HepG2 (cell line): Measurements from ENCODE around the gene ADAMTSL3.

ENCODE experiments used
- ARNT ChIP-seq: fragments of 450-650 bp; IDR thresholded peaks from 2 replicates; pipeline ENCODE4 v1.6.1; 2017
- CBX2 ChIP-seq, 2 experiments: fragments of 200-600 bp in 1 of 2; sonication (generic); formaldehyde crosslinking in 1 of 2; IDR thresholded peaks; 2 replicates each; pipeline versions ENCODE4 v1.7.0 to v1.8.1; 2018 to 2022; ENCODE audit warnings: low read depth in 2 of 2, low read length in 1 of 2, mild to moderate bottlenecking in 1 of 2, missing genetic modification reagents in 1 of 2
- ESRRA ChIP-seq: sonication (generic); formaldehyde crosslinking; IDR thresholded peaks from 2 replicates; pipeline ENCODE4 v1.5.1; 2020; ENCODE audit warnings: mild to moderate bottlenecking, low read depth, missing genetic modification reagents
- HMG20A ChIP-seq: IDR thresholded peaks from 2 replicates; pipeline ENCODE4 v1.6.1; 2016; ENCODE audit warnings: borderline replicate concordance
- POLR2A ChIP-seq, 2 experiments: IDR thresholded peaks; 2 replicates each; pipeline ENCODE4 v1.6.1; 2011; ENCODE audit warnings: low read depth in 2 of 2, low read length in 2 of 2, mild to moderate bottlenecking in 1 of 2, moderate library complexity in 1 of 2; ENCODE audit not compliant: insufficient read depth in 1 of 2
- POLR2AphosphoS5 ChIP-seq: IDR thresholded peaks from 2 replicates; pipeline ENCODE4 v1.6.1; 2012; ENCODE audit warnings: low read depth, low read length
- ZNF431 ChIP-seq: sonication (generic); formaldehyde crosslinking; IDR thresholded peaks from 2 replicates; pipeline ENCODE4 v1.9.0; 2022; ENCODE audit warnings: missing genetic modification reagents, low read depth, mild to moderate bottlenecking, borderline replicate concordance
- ZNF776 ChIP-seq: sonication (generic); formaldehyde crosslinking; IDR thresholded peaks from 2 replicates; pipeline ENCODE4 v1.4.0; 2020; ENCODE audit warnings: mild to moderate bottlenecking, missing genetic modification reagents
- TF ChIP-seq, protein P1 (sequence below): IDR thresholded peaks from 2 replicates; pipeline ENCODE4 v1.6.1; 2012; ENCODE audit warnings: inconsistent platforms
- TF ChIP-seq, protein P2 (sequence below): sonication (generic); formaldehyde crosslinking; conservative IDR thresholded peaks from 2 replicates; pipeline ENCODE4 v1.4.0; 2020; ENCODE audit warnings: missing genetic modification reagents
- TF ChIP-seq, protein P3 (sequence below): sonication (generic); formaldehyde crosslinking; IDR thresholded peaks from 2 replicates; pipeline ENCODE4 v1.5.0; 2020; ENCODE audit warnings: mild to moderate bottlenecking, missing genetic modification reagents, moderate library complexity
- TF ChIP-seq, protein P4 (sequence below): fragments of 450-650 bp; IDR thresholded peaks from 2 replicates; pipeline ENCODE4 v1.6.1; 2016
- TF ChIP-seq, protein P5 (sequence below): sonication (generic); formaldehyde crosslinking; IDR thresholded peaks from 2 replicates; pipeline ENCODE4 v1.4.0; 2020; ENCODE audit warnings: mild to moderate bottlenecking, missing genetic modification reagents

DNA sequence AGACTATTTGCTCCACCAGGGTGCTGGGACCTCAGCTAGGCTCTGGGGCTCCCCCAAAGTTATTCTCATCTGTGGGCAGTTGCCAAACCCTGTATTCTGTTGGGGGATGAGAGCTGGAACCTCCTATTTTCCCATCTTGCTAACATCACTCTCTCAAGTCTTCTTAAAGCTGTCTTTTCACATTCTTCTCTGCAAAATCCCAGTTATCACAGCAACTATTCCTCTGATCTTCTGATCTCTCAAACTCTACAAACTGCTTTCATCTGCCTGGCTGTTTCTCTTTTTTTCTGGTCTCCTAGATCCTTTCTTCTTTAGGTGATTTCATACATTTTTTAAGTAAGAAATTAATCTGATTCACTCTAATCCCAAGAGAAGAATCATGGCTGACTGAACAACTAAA lies 10.7 kb upstream of the ADAMTSL3 start:
- TF ChIP-seq ZNF776 (CRISPR knock-in tag) (no peak), POLR2AphosphoS5 (no peak), ARNT (no peak), ZNF431 (CRISPR knock-in tag) (no peak), CBX2 (IDR thresholded peaks at IDR 0.05; ENCODE audit: low read depth, low read length) (no peak), CBX2 (CRISPR knock-in tag; IDR thresholded peaks at IDR 0.05; ENCODE audit: low read depth) (no peak), POLR2A (IDR thresholded peaks at IDR 0.05; ENCODE audit: insufficient read depth in 1 of 2, low read depth in 2 of 2, low read length in 2 of 2) (no peak), HMG20A (CRISPR knock-in tag) (no peak), ESRRA (CRISPR knock-in tag) (no peak)
- TF ChIP-seq, protein P1, sequence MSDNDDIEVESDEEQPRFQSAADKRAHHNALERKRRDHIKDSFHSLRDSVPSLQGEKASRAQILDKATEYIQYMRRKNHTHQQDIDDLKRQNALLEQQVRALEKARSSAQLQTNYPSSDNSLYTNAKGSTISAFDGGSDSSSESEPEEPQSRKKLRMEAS, result no peak
- TF ChIP-seq, protein P2, sequence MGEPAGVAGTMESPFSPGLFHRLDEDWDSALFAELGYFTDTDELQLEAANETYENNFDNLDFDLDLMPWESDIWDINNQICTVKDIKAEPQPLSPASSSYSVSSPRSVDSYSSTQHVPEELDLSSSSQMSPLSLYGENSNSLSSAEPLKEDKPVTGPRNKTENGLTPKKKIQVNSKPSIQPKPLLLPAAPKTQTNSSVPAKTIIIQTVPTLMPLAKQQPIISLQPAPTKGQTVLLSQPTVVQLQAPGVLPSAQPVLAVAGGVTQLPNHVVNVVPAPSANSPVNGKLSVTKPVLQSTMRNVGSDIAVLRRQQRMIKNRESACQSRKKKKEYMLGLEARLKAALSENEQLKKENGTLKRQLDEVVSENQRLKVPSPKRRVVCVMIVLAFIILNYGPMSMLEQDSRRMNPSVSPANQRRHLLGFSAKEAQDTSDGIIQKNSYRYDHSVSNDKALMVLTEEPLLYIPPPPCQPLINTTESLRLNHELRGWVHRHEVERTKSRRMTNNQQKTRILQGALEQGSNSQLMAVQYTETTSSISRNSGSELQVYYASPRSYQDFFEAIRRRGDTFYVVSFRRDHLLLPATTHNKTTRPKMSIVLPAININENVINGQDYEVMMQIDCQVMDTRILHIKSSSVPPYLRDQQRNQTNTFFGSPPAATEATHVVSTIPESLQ (CRISPR knock-in tag), result no peak
- TF ChIP-seq, protein P3, sequence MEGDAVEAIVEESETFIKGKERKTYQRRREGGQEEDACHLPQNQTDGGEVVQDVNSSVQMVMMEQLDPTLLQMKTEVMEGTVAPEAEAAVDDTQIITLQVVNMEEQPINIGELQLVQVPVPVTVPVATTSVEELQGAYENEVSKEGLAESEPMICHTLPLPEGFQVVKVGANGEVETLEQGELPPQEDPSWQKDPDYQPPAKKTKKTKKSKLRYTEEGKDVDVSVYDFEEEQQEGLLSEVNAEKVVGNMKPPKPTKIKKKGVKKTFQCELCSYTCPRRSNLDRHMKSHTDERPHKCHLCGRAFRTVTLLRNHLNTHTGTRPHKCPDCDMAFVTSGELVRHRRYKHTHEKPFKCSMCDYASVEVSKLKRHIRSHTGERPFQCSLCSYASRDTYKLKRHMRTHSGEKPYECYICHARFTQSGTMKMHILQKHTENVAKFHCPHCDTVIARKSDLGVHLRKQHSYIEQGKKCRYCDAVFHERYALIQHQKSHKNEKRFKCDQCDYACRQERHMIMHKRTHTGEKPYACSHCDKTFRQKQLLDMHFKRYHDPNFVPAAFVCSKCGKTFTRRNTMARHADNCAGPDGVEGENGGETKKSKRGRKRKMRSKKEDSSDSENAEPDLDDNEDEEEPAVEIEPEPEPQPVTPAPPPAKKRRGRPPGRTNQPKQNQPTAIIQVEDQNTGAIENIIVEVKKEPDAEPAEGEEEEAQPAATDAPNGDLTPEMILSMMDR (CRISPR knock-in tag), result no peak
- TF ChIP-seq, protein P4, sequence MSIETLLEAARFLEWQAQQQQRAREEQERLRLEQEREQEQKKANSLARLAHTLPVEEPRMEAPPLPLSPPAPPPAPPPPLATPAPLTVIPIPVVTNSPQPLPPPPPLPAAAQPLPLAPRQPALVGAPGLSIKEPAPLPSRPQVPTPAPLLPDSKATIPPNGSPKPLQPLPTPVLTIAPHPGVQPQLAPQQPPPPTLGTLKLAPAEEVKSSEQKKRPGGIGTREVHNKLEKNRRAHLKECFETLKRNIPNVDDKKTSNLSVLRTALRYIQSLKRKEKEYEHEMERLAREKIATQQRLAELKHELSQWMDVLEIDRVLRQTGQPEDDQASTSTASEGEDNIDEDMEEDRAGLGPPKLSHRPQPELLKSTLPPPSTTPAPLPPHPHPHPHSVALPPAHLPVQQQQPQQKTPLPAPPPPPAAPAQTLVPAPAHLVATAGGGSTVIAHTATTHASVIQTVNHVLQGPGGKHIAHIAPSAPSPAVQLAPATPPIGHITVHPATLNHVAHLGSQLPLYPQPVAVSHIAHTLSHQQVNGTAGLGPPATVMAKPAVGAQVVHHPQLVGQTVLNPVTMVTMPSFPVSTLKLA, result no peak
- TF ChIP-seq, protein P5, sequence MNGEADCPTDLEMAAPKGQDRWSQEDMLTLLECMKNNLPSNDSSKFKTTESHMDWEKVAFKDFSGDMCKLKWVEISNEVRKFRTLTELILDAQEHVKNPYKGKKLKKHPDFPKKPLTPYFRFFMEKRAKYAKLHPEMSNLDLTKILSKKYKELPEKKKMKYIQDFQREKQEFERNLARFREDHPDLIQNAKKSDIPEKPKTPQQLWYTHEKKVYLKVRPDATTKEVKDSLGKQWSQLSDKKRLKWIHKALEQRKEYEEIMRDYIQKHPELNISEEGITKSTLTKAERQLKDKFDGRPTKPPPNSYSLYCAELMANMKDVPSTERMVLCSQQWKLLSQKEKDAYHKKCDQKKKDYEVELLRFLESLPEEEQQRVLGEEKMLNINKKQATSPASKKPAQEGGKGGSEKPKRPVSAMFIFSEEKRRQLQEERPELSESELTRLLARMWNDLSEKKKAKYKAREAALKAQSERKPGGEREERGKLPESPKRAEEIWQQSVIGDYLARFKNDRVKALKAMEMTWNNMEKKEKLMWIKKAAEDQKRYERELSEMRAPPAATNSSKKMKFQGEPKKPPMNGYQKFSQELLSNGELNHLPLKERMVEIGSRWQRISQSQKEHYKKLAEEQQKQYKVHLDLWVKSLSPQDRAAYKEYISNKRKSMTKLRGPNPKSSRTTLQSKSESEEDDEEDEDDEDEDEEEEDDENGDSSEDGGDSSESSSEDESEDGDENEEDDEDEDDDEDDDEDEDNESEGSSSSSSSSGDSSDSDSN (CRISPR knock-in tag), result no peak
